HG03045 (cell line): ENCODE data around the gene WNK2.
"Not testable (repeated sequence)": the region's sequence is repeated elsewhere in the genome, so short reads cannot be mapped to it uniquely, and the experiment has no call there.

Experiments
- ATAC-seq: cut with Tn5 transposase; IDR thresholded peaks from one replicate; pipeline ENCODE4 v1.9.1; 2021; ENCODE audit warnings: mild to moderate bottlenecking, moderate library complexity; ENCODE audit not compliant: unreplicated experiment

Gene WNK2

GRCh38 chr9:93357649-93358048 is 173.7 kb downstream of the WNK2 start:
- ATAC-seq: no peak

DNA sequence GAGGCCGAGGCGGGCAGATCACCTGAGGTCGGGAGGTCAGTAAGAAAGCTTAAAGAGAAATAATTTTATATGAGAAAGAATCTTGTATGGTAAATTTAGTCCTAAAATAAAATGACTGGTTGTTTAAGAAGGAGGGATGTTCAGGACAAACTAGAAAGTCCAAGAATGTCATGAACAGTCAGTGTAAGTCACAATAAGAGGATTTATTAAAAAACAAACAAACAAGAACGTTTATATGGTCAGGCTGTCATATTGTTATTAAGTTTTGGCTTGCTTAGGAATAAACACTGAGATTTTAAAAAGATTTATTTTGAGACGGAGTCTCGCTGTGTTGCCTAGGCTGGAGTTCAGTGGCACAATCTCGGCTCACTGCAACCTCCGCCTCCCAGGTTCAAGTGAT is 176.0 kb downstream of the WNK2 start:
- not testable (repeated sequence) for ATAC-seq

DNA sequence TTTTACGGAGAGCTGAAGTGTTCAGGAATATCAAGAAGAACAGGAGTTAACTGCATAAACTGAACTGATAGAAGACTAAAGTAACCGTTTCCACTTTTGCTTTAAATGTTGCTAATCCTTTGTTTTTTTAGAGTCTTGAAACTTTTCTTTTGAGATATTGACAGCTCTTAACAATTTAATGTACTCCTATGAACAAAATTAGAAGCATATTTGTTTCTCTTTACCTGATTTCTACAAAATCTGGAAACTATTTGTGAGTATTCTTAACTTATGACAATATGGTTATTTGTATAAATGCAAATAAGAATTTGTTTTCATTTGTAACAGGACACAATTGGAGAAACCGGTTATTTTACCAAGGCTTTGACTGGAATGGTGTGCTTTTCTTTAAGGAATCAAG is 178.1 kb downstream of the WNK2 start:
- no peak for ATAC-seq

DNA sequence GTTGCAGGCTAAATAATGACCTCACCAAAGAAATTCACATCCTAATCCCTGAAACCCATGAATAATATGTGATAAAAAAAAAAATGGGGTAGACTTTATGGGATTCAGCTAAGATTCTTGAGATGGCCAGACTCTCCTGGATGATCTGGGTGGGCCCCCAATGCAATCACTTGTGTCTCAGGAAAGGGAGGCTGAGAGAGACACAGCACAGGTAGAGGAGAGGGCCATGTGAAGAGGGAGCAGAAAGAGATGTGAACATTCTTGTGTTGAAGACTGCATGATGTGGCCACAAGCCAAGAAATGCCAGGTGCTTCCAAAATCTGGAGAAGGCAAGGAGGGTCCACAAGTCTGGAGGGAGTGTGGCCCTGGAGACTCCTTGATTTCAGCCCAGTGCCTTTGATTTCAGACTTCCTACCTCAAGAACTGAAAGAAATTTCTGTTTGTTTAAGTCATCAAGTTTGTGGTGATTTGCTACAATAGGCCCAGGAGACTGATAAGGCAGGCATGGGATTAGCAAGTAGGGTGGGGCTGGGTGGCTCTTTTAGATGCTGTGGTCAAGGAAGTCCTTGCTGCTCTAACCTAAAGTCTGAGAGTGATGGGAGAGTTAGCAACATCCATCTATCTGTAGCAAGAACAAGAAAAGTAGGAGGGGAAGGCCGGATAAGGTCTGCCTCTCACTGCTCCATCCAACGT is 180.9 kb downstream of the WNK2 start:
- no peak for ATAC-seq

- no peak for ATAC-seq
Measured at GRCh38 chr9:93365427-93366118, 181.6 kb downstream of the WNK2 start.

- ATAC-seq: no peak
Measured at GRCh38 chr9:93366119-93366447, 182.1 kb downstream of the WNK2 start.

- ATAC-seq: not testable (repeated sequence)
Measured at GRCh38 chr9:93366486-93366885, 182.5 kb downstream of the WNK2 start.

DNA sequence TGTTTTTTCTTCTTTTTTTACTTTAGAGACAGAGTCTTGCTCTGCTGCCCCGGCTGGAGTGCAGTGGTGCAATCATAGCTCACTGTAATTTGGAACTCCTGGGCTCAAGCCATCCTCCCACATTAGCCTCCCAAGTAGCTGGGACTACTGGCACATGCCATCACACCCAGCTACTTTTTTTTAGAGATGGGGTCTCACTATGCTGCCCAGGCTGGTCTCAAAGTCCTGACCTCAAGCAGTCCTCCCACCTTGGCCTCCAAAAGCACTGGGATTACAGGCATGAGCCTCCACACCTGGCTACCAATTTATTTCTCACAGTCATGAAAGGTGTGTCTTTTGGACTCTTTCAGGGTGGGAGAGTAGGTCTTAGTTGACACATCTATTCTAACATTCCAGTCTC is 184.5 kb downstream of the WNK2 start:
- ATAC-seq: no peak

DNA sequence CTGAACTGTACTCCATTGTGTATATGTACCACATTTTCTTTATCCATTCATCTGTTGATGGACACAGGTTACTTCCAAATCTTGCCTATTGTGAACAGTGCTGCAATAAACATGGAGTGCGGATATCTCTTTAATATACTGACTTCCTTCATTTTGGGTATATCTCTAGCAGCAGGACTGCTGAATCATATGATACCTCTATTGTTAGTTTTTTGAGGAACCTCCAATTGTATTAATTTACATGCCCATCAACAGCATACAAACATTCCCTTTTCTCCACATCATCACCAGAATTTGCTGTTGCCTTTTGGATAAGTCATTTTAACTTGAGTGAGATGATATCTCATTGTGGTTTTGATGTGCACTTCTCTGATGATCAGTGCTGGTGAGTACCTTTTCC is 185.7 kb downstream of the WNK2 start:
- ATAC-seq: no peak
